22Rv1 (cell line): ENCODE data around the gene RABGAP1.

Experiments
- H3K27ac ChIP-seq: fragments of 450-650 bp; 2 replicates; pipeline ENCODE4 v1.5.1; 2017
- ZFX ChIP-seq: fragments of 450-650 bp; IDR thresholded peaks from 2 replicates; pipeline ENCODE4 v1.6.1; 2017; ENCODE audit warnings: antibody characterized with exemption, borderline replicate concordance
- TF ChIP-seq, protein P1 (sequence below): fragments of 450-650 bp; IDR thresholded peaks from 2 replicates; pipeline ENCODE4 v1.5.1; 2017; ENCODE audit warnings: mild to moderate bottlenecking

RABGAP1 gene

DNA sequence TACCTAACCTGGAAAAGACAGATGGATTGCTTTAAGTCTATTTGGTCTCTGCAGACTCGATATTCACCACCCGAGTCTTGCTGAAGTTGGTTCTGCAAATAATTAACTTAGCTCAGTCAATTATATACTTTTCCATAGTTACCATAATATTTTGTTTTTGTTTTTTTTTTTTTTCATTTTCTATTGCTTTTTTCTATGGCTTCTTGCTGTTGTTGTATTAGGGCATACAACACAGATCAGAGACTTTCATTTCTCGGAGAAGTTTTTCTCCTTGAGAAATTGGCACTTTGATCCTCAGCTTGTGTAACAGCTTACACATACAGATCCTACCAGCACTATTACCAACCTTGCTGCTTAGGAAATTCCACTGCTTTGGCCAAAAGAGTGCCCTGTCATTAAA, 180.6 kb downstream of the RABGAP1 start:
- no peak overlapping the region for H3K27ac ChIP-seq

DNA sequence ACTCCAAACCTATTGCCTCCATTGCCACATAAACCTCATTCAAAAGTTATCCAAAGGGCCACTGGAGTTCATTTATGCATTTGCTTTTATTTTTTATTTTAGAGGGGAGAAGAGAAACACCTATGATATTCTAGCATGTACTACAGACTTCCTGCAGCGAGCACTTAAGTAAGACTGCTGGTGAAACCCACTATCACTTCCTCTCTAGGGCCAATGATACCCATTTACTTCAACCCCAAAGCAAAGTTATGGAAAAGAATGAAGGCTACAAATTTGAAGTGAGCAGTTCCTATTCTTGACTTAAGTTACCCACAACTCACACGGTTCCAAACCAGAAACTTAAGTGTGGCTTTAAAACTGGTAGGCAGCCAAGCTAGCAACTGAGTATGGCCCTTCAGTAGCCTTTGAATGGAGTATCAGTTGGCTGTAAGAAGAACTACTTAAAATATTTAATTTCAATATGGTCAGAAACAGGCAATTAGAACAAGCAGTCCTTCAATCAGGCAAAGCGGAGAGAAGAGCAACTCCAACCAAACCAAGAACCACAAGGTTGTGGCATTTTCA, 186.8 kb downstream of the RABGAP1 start:
- TF ChIP-seq, protein P1, sequence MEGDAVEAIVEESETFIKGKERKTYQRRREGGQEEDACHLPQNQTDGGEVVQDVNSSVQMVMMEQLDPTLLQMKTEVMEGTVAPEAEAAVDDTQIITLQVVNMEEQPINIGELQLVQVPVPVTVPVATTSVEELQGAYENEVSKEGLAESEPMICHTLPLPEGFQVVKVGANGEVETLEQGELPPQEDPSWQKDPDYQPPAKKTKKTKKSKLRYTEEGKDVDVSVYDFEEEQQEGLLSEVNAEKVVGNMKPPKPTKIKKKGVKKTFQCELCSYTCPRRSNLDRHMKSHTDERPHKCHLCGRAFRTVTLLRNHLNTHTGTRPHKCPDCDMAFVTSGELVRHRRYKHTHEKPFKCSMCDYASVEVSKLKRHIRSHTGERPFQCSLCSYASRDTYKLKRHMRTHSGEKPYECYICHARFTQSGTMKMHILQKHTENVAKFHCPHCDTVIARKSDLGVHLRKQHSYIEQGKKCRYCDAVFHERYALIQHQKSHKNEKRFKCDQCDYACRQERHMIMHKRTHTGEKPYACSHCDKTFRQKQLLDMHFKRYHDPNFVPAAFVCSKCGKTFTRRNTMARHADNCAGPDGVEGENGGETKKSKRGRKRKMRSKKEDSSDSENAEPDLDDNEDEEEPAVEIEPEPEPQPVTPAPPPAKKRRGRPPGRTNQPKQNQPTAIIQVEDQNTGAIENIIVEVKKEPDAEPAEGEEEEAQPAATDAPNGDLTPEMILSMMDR = no peak
- no peak for TF ChIP-seq ZFX
- H3K27ac ChIP-seq = no peak overlapping the region

More for the DNA sequence above, 180.6 kb downstream of the RABGAP1 start:
- TF ChIP-seq ZFX = no peak
- TF ChIP-seq, protein P1 = no peak

DNA sequence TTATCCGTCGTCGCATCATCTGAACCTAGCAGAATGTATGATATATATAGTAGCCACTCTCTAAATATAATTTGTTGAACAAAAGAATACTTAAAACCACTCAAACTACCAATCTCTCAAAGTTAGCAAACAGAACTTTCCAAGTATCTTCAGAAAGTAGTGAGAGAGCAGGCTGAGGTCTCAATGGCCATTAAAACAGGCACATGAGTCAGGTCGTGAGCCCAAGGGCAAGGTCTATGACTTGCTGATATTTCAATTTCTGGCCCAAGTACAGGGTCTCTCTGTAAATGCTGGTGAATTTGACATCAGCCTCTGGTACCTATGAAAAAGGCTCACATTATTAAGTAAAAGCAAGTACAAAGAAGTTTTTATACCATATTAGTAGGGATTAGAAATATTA, 187.8 kb downstream of the RABGAP1 start:
- H3K27ac ChIP-seq = no peak overlapping the region
- TF ChIP-seq, protein P1 = no peak
- TF ChIP-seq ZFX = no peak

DNA sequence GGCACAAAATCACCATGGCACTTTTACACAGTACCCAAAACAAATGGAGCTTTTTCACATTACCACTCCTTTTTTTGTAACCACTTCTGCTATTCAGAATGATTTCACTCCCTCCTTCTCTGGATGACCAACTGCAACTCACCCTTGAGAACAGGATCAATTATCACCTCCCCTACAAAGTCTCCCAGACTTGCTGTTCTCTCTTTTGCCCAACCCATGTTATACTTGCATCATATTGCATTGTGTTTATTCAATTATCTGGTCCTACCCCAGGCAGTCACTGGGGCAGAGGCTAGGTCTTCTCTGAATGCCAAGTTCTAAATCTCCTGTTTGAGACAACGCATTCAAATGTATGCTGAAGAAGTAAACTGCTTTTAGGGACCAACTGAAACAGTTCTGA, 188.6 kb downstream of the RABGAP1 start:
- H3K27ac ChIP-seq = no peak overlapping the region
- TF ChIP-seq, protein P1 = no peak
- TF ChIP-seq ZFX = no peak

DNA sequence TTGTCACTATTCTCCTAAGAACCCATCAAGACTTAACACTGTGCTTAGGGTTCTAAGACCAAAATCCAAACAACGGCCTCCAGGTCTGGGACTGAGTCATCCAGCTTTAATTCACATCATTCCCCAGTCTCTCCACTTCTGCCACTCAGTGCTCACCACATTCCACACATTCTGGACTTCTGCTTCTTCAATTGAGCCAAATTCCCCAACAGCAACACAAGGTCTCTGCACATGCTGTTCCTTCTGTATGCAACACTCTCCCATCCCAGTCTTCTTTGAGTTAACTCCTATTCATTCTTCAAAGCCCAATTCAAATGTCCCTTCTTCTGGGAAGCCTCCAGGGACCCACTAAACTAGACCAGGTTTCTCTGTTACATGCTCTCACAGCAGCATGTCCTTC, 190.4 kb downstream of the RABGAP1 start:
- TF ChIP-seq, protein P1 = no peak
- no peak for TF ChIP-seq ZFX
- no peak overlapping the region for H3K27ac ChIP-seq

DNA sequence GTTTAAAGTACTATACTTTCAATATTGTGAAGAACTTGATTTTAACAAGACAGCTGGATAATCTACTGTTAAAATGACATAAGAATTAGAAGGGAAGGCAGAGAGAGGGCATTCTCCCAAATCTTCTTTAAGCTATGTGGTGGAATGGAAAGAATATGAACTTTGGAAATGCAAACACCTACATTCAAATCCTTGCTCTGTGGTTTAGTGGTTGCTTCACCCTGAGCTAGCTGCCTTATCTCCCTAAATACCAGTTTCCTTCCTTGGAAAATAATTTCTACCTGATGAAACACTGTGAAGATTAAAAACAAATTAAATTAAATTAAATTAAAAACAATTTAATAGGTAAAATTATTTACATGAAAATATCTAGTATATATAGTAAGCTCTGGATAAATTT, 191.2 kb downstream of the RABGAP1 start:
- no peak overlapping the region for H3K27ac ChIP-seq
- TF ChIP-seq, protein P1 = no peak
- no peak for TF ChIP-seq ZFX

DNA sequence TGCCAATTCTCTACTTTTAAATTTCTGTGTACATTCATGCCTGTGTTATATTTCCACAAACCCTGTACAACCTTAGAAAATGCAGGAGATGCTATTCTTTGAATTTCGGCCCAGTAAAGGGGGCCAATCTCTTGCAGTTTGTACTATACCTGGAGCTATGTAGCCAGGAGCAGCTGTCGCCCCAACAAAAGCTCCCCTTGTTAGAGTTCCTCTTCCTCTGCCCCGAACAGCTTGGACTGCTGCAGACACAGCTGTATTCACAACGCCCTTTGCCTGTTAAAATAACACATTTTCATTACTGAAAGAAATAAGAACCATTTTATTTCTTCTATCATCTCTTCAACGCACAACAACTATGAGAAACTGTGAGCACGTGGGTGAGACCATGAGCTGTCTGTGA, 191.9 kb downstream of the RABGAP1 start:
- H3K27ac ChIP-seq = no peak overlapping the region
- TF ChIP-seq, protein P1 = no peak
